GM12878 (cell line): ENCODE data around the gene DNAJC13. TPM values are rescaled to one million over a fixed set of nuclear protein-coding genes. Genes with fewer than 3 reads are reported as not detected.

Experiments used
- ATAC-seq: fragments of 200-7000 bp; cut with Tn5 transposase; 3 replicates; pipeline ENCODE4 v1.9.1; 2020; ENCODE audit warnings: mild to moderate bottlenecking, moderate library complexity
- BruUV-seq: library from RNA; stranded (reverse); fragments of 400-500 nt; replicated peaks from 2 replicates; lab custom pipeline; 2021; lab: Mats Ljungman, UMichigan
- CTCF ChIA-PET: fragments of 300-600 bp; sonication (Branson Sonifier 250); formaldehyde crosslinking; extraction: SDS; loops from one replicate; lab custom pipeline; 2021; ENCODE audit warnings: inconsistent platforms; lab: Yijun Ruan, JAX
- POLR2A ChIA-PET: fragments of 350-600 bp; formaldehyde crosslinking; extraction: SDS; loops from one replicate; lab custom pipeline; 2021; ENCODE audit warnings: inconsistent platforms; lab: Charles Lee
- RAD21 ChIA-PET: fragments of 300-600 bp; sonication (Branson Sonifier 250); formaldehyde crosslinking; loops from one replicate; lab custom pipeline; 2023; ENCODE audit warnings: antibody characterized with exemption; ENCODE audit not compliant: unreplicated experiment; lab: Charles Lee
- SMC1A ChIA-PET: fragments of 300-600 bp; sonication (Branson Sonifier 250); formaldehyde crosslinking; loops from one replicate; lab custom pipeline; 2023; ENCODE audit not compliant: unreplicated experiment, uncharacterized antibody; lab: Charles Lee
- DNase-seq: peaks from one replicate; pipeline ENCODE4 v3.0.0-alpha.2; 2011; ENCODE audit warnings: low read depth, low spot score
- FAIRE-seq: peaks from 3 replicates; lab custom pipeline; 2011; peaks lifted over from hg19 to GRCh38; lab: Jason Lieb, UNC
- H2AFZ ChIP-seq: 2 replicates; pipeline ENCODE4 v1.6.0; 2011; ENCODE audit warnings: low read depth, low read length, control low read depth; ENCODE audit not compliant: control insufficient read depth
- H3K27ac ChIP-seq: 2 replicates; pipeline ENCODE4 v1.5.1; 2011; ENCODE audit warnings: control low read depth; ENCODE audit not compliant: control insufficient read depth, insufficient read depth
- H3K27me3 ChIP-seq, 2 experiments: replicated peaks in 1 of 2; 2 replicates each; pipeline versions ENCODE4 v1.6.0 to v1.6.1; 2011; ENCODE audit warnings: low read length in 1 of 2; ENCODE audit not compliant: control insufficient read depth in 2 of 2, insufficient read depth in 2 of 2
- H3K36me3 ChIP-seq, 2 experiments: 2 replicates each; pipeline ENCODE4 v1.5.1; 2011; ENCODE audit warnings: low read length in 1 of 2; ENCODE audit not compliant: control insufficient read depth in 2 of 2, insufficient read depth in 2 of 2
- H3K4me1 ChIP-seq: 2 replicates; pipeline ENCODE4 v1.6.1; 2011; ENCODE audit warnings: mild to moderate bottlenecking, low read length, moderate library complexity, mixed read lengths; ENCODE audit not compliant: control insufficient read depth, insufficient read depth
- H3K4me2 ChIP-seq: 2 replicates; pipeline ENCODE4 v1.6.0; 2011; ENCODE audit warnings: control low read depth; ENCODE audit not compliant: control insufficient read depth, insufficient read depth
- H3K4me3 ChIP-seq: fragments of 200-600 bp; sonication (generic); 2 replicates; pipeline ENCODE4 v1.5.1; 2016
- H3K79me2 ChIP-seq: 2 replicates; pipeline ENCODE4 v1.6.0; 2011; ENCODE audit warnings: low read length; ENCODE audit not compliant: control insufficient read depth, insufficient read depth
- H3K9ac ChIP-seq: 2 replicates; pipeline ENCODE4 v1.8.0; 2011; ENCODE audit warnings: low read length, control low read depth, mixed read lengths; ENCODE audit not compliant: control insufficient read depth, insufficient read depth
- H3K9me3 ChIP-seq: replicated peaks from 3 replicates; pipeline ENCODE4 v1.5.1; 2011; ENCODE audit warnings: mild to moderate bottlenecking, low read length; ENCODE audit not compliant: control insufficient read depth, insufficient read depth
- H4K20me1 ChIP-seq: 2 replicates; pipeline ENCODE4 v1.6.0; 2011; ENCODE audit not compliant: control insufficient read depth, insufficient read depth
- FOS ChIP-seq: IDR thresholded peaks from 3 replicates; pipeline ENCODE4 v1.6.1; 2011; ENCODE audit warnings: borderline replicate concordance; ENCODE audit not compliant: insufficient read length; ENCODE audit errors: extremely low read depth
- JUNB ChIP-seq: IDR thresholded peaks from 2 replicates; pipeline ENCODE4 v1.6.1; 2016; ENCODE audit warnings: antibody characterized with exemption, mild to moderate bottlenecking
- NKRF ChIP-seq: fragments of 450-650 bp; conservative IDR thresholded peaks from 2 replicates; pipeline ENCODE4 v1.6.1; 2017; ENCODE audit warnings: mild to moderate bottlenecking, moderate library complexity
- REST ChIP-seq: IDR thresholded peaks from 2 replicates; pipeline ENCODE4 v1.6.1; 2012; ENCODE audit warnings: mild to moderate bottlenecking, low read depth, low read length
- WGBS: methylation state at CpG from one replicate; pipeline ENCODE4 v1.1.6; 2016; ENCODE audit warnings: low lambda C conversion rate; ENCODE audit not compliant: insufficient replicate concordance, insufficient coverage; ENCODE audit errors: missing lambda C conversion rate; 5-methylcytosine and 5-hydroxymethylcytosine counted together
- in situ Hi-C: fragments of 300-500 bp; cut with MboI; formaldehyde crosslinking; loops from 9 replicates; pipeline ENCODE4 v1.14.3; 2018; ENCODE audit warnings: mixed read lengths
- intact Hi-C: fragments of 100-400 bp; cut with micrococcal nuclease; formaldehyde crosslinking; loops from one replicate; pipeline ENCODE4 v1.14.2; 2022; ENCODE audit not compliant: unreplicated experiment
- polyA plus RNA-seq, 11 experiments: library from polyadenylated mRNA; depleted of rRNA in 4 of 11; unstranded in 6 of 11; stranded (reverse) in 5 of 11; fragments of >200 nt; fragmentation: Nextera tagmentation in 4 of 11; fragmentation: Illumina TruSeq in 1 of 11; extraction: Ambion mirVana in 4 of 11; extraction: Trizol in 1 of 11; gene quantifications; 1 replicate in 1 of 11; 2 replicates in 10 of 11; pipeline versions ENCODE4 v1.2.1 to v1.2.3, GENCODE V29; 2011 to 2016; ENCODE audit warnings: inconsistent platforms in 2 of 11, missing spikeins in 2 of 11, low read depth in 1 of 11
- total RNA-seq, 4 experiments: library from RNA; depleted of rRNA in 3 of 4; stranded (reverse); fragments of >200 nt in 3 of 4; fragmentation: Illumina TruSeq in 1 of 4; extraction: Trizol in 1 of 4; gene quantifications; 2 replicates each; pipeline versions ENCODE4 v1.2.1 to v1.2.3, GENCODE V29; 2013 to 2021

The DNAJC13 gene
- total and polyA plus RNA-seq, 10 of the 15 experiments (the other 5 are each of a cell fraction or from before 2014, with no cell fraction given): 8.3 to 33.9 (median 17.0) TPM

GRCh38 chr3:132414841-132415240, 2.5 kb upstream of the DNAJC13 start (continued):
- TF ChIP-seq REST (no peak), FOS (no peak)

- H3K27me3 ChIP-seq: no peaks in the 10 kb centered on the region
- no peaks in the 10 kb centered on the region for H3K36me3 ChIP-seq
- FAIRE-seq (no peak), ATAC-seq (no peak), DNase-seq (no peak)
- in situ Hi-C loops (no loop called here), intact Hi-C loops (no loop called here)
- H4K20me1 ChIP-seq: no peaks in the 10 kb centered on the region
- no peak overlapping the region for H3K9ac ChIP-seq
- 96% methylated on average over 4 of the region's 4 CpGs for WGBS
- H3K4me1 ChIP-seq: peaks cover 7% of the 10 kb centered on the region
- no peaks in the 10 kb centered on the region for H3K9me3 ChIP-seq
- H3K27ac ChIP-seq: no peak overlapping the region
- H3K4me3 ChIP-seq: no peak overlapping the region
- peaks cover 36% of the 10 kb centered on the region for H3K79me2 ChIP-seq
- H3K4me2 ChIP-seq: no peak overlapping the region
- ChIA-PET CTCF (interaction anchor here (0.7 kb wide), 1 partner anchor 120 kb away, joined by 3 read pairs; no protein-coding TSS in a partner anchor), POLR2A (interaction anchor here (0.5 kb wide), 1 partner anchor 51 kb away, joined by 3 read pairs; no protein-coding TSS in a partner anchor), RAD21 (no interaction called here), SMC1A (no interaction called here)
- no TSS peak for BruUV-seq
- H2AFZ ChIP-seq: no peak overlapping the region
- TF ChIP-seq NKRF (no peak), JUNB (no peak)
These were observed 1.1 kb upstream of the DNAJC13 start for GRCh38 chr3:132416161-132416560.
